Left ventricle myocardium inferior (tissue), 1 donor: ENCODE results near the gene IGFBP4. TPM values are rescaled to one million over a fixed set of nuclear protein-coding genes. Genes with fewer than 3 reads are reported as not detected.

Experiments
- DNase-seq: peaks from one replicate; pipeline ENCODE4 v3.0.0-alpha.2; 2020
- H3K27ac ChIP-seq: fragments of 200-600 bp; replicated peaks from 2 replicates; pipeline ENCODE4 v1.8.0; 2021
- H3K27me3 ChIP-seq: fragments of 200-600 bp; 2 replicates; pipeline ENCODE4 v1.8.0; 2021; ENCODE audit warnings: low read depth
- H3K36me3 ChIP-seq: fragments of 200-600 bp; 2 replicates; pipeline ENCODE4 v1.8.0; 2021
- H3K4me1 ChIP-seq: fragments of 200-600 bp; 2 replicates; pipeline ENCODE4 v1.8.0; 2021
- H3K4me3 ChIP-seq: fragments of 200-600 bp; 2 replicates; pipeline ENCODE4 v1.8.0; 2021; ENCODE audit warnings: mild to moderate bottlenecking, moderate library complexity
- H3K9me3 ChIP-seq: fragments of 200-600 bp; replicated peaks from 2 replicates; pipeline ENCODE4 v1.8.0; 2021
- CTCF ChIP-seq: fragments of 200-600 bp; IDR thresholded peaks from 2 replicates; pipeline ENCODE4 v1.8.0; 2021; ENCODE audit warnings: antibody characterized with exemption, mild to moderate bottlenecking, borderline replicate concordance
- intact Hi-C: fragments of 100-400 bp; cut with micrococcal nuclease; formaldehyde crosslinking; loops from one replicate; pipeline ENCODE4 v1.11.0; 2022
- total RNA-seq: library from RNA; stranded (reverse); fragmentation: NEBNext Ultra II Directional; extraction: Animal tissue kit (Norgen Biotek cat#: 25700); gene quantifications from one replicate; pipeline ENCODE4 v1.2.1, GENCODE V29; 2021
- donor health status: DM: no; HTN: yes; CAD: no; lungs with severe emphysema.

The IGFBP4 gene
- total RNA-seq, 1 donor from 2014 or later: 130 TPM

- no peak overlapping the region for H3K27ac ChIP-seq
- H3K27me3 ChIP-seq: no peaks in the 10 kb centered on the region
- no peak for DNase-seq
- H3K4me1 ChIP-seq: peaks cover 28% of the 10 kb centered on the region
- H3K9me3 ChIP-seq: no peaks in the 10 kb centered on the region
- H3K4me3 ChIP-seq: no peak overlapping the region
- no peaks in the 10 kb centered on the region for H3K36me3 ChIP-seq
- intact Hi-C loops: no loop called here
- TF ChIP-seq CTCF: no peak
Observed at GRCh38 chr17:40496634-40497420, 53.6 kb downstream of the IGFBP4 start.

GRCh38 chr17:40497695-40498094 is 54.4 kb downstream of the IGFBP4 start:
- no peak overlapping the region for H3K4me3 ChIP-seq
- H3K9me3 ChIP-seq: no peaks in the 10 kb centered on the region
- peaks cover 28% of the 10 kb centered on the region for H3K4me1 ChIP-seq
- H3K27ac ChIP-seq: peak overlapping the region; percentile 3
- intact Hi-C loops: no loop called here
- H3K36me3 ChIP-seq: no peaks in the 10 kb centered on the region
- H3K27me3 ChIP-seq: no peaks in the 10 kb centered on the region
- DNase-seq: no peak
- TF ChIP-seq CTCF: no peak

- intact Hi-C loops: no loop called here
- no peak for TF ChIP-seq CTCF
- no peaks in the 10 kb centered on the region for H3K36me3 ChIP-seq
- DNase-seq: no peak
- H3K27me3 ChIP-seq: no peaks in the 10 kb centered on the region
- no peak overlapping the region for H3K4me3 ChIP-seq
- H3K9me3 ChIP-seq: peaks cover 7% of the 10 kb centered on the region
- peaks cover 28% of the 10 kb centered on the region for H3K4me1 ChIP-seq
- peak overlapping the region; percentile 79 for H3K27ac ChIP-seq
Observed at GRCh38 chr17:40498281-40499084, 55.2 kb downstream of the IGFBP4 start.

GRCh38 chr17:40499551-40500189 is 56.4 kb downstream of the IGFBP4 start:
- Histone ChIP-seq H3K4me1 (peaks cover 28% of the 10 kb centered on the region), H3K27me3 (no peaks in the 10 kb centered on the region), H3K9me3 (peaks cover 14% of the 10 kb centered on the region), H3K4me3 (peak overlapping the region; percentile 33), H3K27ac (peak overlapping the region; percentile 79), H3K36me3 (no peaks in the 10 kb centered on the region)
- intact Hi-C loops: no loop called here
- DNase-seq: peak; percentile 89
- TF ChIP-seq CTCF: no peak

GRCh38 chr17:40500190-40500589 is 56.9 kb downstream of the IGFBP4 start:
- peaks cover 14% of the 10 kb centered on the region for H3K9me3 ChIP-seq
- H3K27ac ChIP-seq: peak overlapping the region; percentile 79
- peaks cover 28% of the 10 kb centered on the region for H3K4me1 ChIP-seq
- no peaks in the 10 kb centered on the region for H3K27me3 ChIP-seq
- no peaks in the 10 kb centered on the region for H3K36me3 ChIP-seq
- H3K4me3 ChIP-seq: peak overlapping the region; percentile 33
- intact Hi-C loops: no loop called here
- DNase-seq: no peak
- TF ChIP-seq CTCF: no peak
